GM10266 (cell line): ENCODE data around the gene HNRNPDL.
"Not testable (repeated sequence)": the region's sequence is repeated elsewhere in the genome, so short reads cannot be mapped to it uniquely, and the experiment has no call there.

Experiments used
- DNase-seq: peaks from one replicate; pipeline ENCODE4 v3.0.0; 2012; ENCODE audit errors: extremely low spot score
- CTCF ChIP-seq: IDR thresholded peaks from 2 replicates; pipeline ENCODE4 v1.5.1; 2012; ENCODE audit warnings: mild to moderate bottlenecking, low read depth; ENCODE audit not compliant: control insufficient read depth, insufficient read depth; ENCODE audit errors: missing control alignments

The HNRNPDL gene

DNA sequence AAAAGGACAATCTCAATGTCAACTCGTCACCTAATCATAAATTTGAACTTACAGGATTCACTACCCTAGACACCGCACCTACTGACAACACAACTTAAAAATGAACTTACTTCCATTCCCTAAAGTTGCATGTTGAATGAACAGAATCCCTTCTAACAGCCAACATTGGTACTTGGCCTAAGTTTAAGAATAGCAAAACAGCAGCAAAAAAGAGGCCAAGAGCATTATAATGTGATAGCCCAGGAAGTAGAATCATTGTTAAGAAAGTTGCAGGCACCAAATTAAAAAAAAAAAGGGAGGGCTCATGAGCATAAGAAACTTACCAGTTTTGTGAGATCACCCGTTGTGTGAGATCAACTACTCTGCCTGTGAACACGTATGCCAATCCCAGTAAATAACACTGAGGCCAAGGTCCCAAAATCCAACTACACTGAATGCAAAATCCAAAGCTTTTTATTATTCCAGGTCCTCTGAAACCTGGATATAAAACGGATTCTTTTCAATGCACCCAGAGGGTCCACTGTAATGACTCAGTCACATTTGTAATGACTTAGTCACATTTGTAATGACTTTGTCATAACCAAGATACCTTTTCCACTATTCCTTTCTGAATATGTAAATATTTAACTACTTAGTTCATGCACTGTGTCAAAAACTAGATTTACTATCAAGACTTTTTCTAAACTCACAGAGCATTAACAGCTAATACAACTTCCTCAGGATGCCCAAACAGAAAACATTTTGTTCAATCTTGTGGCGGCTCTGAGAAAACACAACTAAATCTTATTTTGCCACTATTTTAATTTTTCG, 6.8 kb downstream of the HNRNPDL start:
- DNase-seq = no peak
- no peak for TF ChIP-seq CTCF

DNA sequence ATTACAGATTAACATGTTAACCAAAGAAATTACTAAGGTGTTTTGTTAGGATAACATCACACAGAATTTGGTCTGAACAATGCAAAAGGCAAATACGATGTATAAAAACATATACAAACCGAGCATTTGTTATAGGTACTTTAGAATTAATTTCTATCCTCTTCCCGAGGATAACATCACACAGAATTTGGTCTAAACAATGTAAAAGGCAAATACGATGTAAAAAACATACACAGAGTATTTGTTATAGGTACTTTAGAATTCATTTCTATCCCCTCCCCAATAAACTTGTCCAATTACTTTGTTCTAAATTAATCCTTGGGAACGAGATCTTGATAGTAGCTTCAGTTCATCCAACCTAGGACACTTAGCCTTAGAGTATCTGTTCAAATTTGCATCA, 7.6 kb downstream of the HNRNPDL start:
- no peak for DNase-seq

DNA sequence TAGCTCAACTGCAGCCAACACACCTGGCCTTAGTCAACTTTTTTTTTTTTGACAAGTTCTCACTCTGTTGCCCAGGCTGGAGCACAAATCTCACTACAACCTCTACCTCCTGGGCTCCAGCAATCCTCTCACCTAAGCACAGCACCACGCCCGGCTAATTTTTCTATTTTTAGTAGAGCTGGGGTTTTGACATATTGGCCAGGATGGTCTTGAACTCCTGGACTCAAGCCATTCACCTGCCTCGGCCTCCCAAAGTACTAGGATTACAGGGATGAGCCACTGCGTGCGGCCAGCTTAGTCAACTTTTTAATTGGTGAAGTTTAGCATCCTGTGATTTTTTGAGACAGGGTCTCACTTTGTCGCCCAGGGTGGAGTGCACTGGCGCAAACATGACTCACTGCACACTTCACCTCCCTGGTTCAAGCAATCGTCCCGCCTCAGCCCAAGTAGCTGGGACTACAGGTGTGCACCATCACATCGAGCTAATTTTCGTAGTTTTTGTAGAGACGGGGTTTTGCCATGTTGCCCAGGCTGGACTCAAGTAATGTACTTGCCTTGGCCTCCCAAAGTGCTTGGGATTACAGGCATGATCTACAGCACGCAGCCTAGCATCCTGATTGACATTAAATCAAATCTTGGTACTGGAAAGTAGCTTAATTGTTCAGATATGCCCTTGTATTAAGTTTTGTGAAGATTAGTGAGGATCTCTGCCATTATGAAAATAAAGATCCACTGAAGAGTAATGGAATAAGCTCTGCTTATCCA, 8.3 kb downstream of the HNRNPDL start:
- no peak for DNase-seq
- no peak for TF ChIP-seq CTCF

More for the DNA sequence above, 7.6 kb downstream of the HNRNPDL start:
- TF ChIP-seq CTCF = no peak

GRCh38 chr4:82419451-82419850, 10.8 kb downstream of the HNRNPDL start:
- TF ChIP-seq CTCF = no peak
- DNase-seq = no peak

- no peak for TF ChIP-seq CTCF
- no peak for DNase-seq
Measured at GRCh38 chr4:82415922-82416365, 14.3 kb downstream of the HNRNPDL start.

- DNase-seq = not testable (repeated sequence)
Measured at GRCh38 chr4:82415061-82415460, 15.2 kb downstream of the HNRNPDL start.

- no peak for TF ChIP-seq CTCF
- DNase-seq = no peak
Measured at GRCh38 chr4:82403725-82404124, 26.5 kb downstream of the HNRNPDL start.
